Thyroid gland (tissue), 4 donors: ENCODE results near the gene CDON.

Source experiments
- CTCF ChIP-seq, 6 experiments: fragments of 200-600 bp in 3 of 6; fragments of 450-650 bp in 3 of 6; sonication (generic) in 3 of 6; IDR thresholded peaks; one replicate each; pipeline ENCODE4 v1.5.1; 2016 to 2019; ENCODE audit warnings: antibody characterized with exemption in 6 of 6, mild to moderate bottlenecking in 2 of 6, inconsistent platforms in 1 of 6, moderate library complexity in 1 of 6
- POLR2A ChIP-seq, 2 donors: fragments of 450-650 bp; IDR thresholded peaks; one replicate each; pipeline ENCODE4 v1.6.1; 2017; ENCODE audit warnings: antibody characterized with exemption in 2 of 2, mild to moderate bottlenecking in 2 of 2, moderate library complexity in 1 of 2

- TF ChIP-seq CTCF (IDR thresholded peaks at IDR 0.05), result no peak
- no peak for TF ChIP-seq POLR2A (IDR thresholded peaks at IDR 0.05)
These were observed 35.6 kb upstream of the CDON start for GRCh38 chr11:126098204-126098769.
